HL-60 (cell line): ENCODE data around the gene PCSK5.

Experiments used
- DNase-seq, 2 experiments: peaks; one replicate each; pipeline ENCODE4 v3.0.0-alpha.2; 2010 to 2020; ENCODE audit warnings: low read depth in 1 of 2, low spot score in 1 of 2
- H3K27ac ChIP-seq: fragments of 250-450 bp; sonication (Bioruptor Pico); replicated peaks from 2 replicates; pipeline ENCODE4 v1.5.1; 2020; ENCODE audit warnings: mild to moderate bottlenecking, moderate library complexity
- H3K27me3 ChIP-seq: fragments of 250-450 bp; sonication (Bioruptor Pico); 2 replicates; pipeline ENCODE4 v1.5.1; 2021; ENCODE audit warnings: mild to moderate bottlenecking, moderate library complexity; ENCODE audit not compliant: insufficient read depth, poor library complexity, severe bottlenecking
- H3K4me3 ChIP-seq: replicated peaks from 2 replicates; pipeline ENCODE4 v1.5.1; 2011; ENCODE audit warnings: mild to moderate bottlenecking, control low read depth, low read length; ENCODE audit not compliant: insufficient read depth
- CTCF ChIP-seq: IDR thresholded peaks from one replicate; pipeline ENCODE4 v1.5.1; 2011; ENCODE audit warnings: low read length, control low read depth, inconsistent platforms; ENCODE audit not compliant: insufficient read depth
- GABPA ChIP-seq: IDR thresholded peaks from 2 replicates; pipeline ENCODE4 v1.6.1; 2012; ENCODE audit warnings: low read depth
- POLR2AphosphoS5 ChIP-seq: IDR thresholded peaks from 2 replicates; pipeline ENCODE4 v1.6.1; 2012; ENCODE audit warnings: low read depth
- REST ChIP-seq: IDR thresholded peaks from 2 replicates; pipeline ENCODE4 v1.6.1; 2012; ENCODE audit warnings: low read depth; ENCODE audit not compliant: insufficient replicate concordance
- SPI1 ChIP-seq: IDR thresholded peaks from 2 replicates; pipeline ENCODE4 v1.6.1; 2012; ENCODE audit warnings: low read depth, mild to moderate bottlenecking, borderline replicate concordance
- long read RNA-seq: library from polyadenylated mRNA; unstranded; transcript quantifications from one replicate; pipeline ENCODE4 v2.0.0, GENCODE V29; 2020

Gene PCSK5
- long read RNA-seq, full-length matches to known transcripts: 1 of 2 reads
- long read RNA-seq, partial matches to known transcripts: 0 of 2 reads
- long read RNA-seq, other reads (novel, unspliced or antisense): 1 of 2 reads

GRCh38 chr9:75890472-75891276, at the start of gene PCSK5:
PCSK5 (plus strand) TSS chr9:75890673; CDS start chr9:75891182, 509 bp downstream.
- no peak within 1 kb of the TSS for H3K27ac ChIP-seq
- peaks cover 23% of the 10 kb centered on the region for H3K27me3 ChIP-seq
- TF ChIP-seq REST (no peak), CTCF (no peak), GABPA (no peak), POLR2AphosphoS5 (no peak), SPI1 (no peak)
- peak; percentile 35 to 77 for DNase-seq
- H3K4me3 ChIP-seq: peak within 1 kb of the TSS; percentile 56

GRCh38 chr9:75844321-75844720, 46.2 kb upstream of the PCSK5 start:
- TF ChIP-seq CTCF (no peak), REST (no peak), GABPA (no peak), SPI1 (no peak), POLR2AphosphoS5 (no peak)
- no peaks in the 10 kb centered on the region for H3K27me3 ChIP-seq
- no peak for DNase-seq
- no peak overlapping the region for H3K27ac ChIP-seq
- H3K4me3 ChIP-seq: no peak overlapping the region

GRCh38 chr9:75845806-75846205, 44.7 kb upstream of the PCSK5 start:
- no peak overlapping the region for H3K4me3 ChIP-seq
- TF ChIP-seq REST: no peak
- TF ChIP-seq SPI1: no peak
- no peak for TF ChIP-seq CTCF
- TF ChIP-seq POLR2AphosphoS5: no peak
- no peak for TF ChIP-seq GABPA
- no peak overlapping the region for H3K27ac ChIP-seq
- DNase-seq: no peak
- no peaks in the 10 kb centered on the region for H3K27me3 ChIP-seq
